B cell (primary cell): ENCODE measurements around the gene ZNF382. TPM values are rescaled to one million over a fixed set of nuclear protein-coding genes. Genes with fewer than 3 reads are reported as not detected.

Source experiments
- ATAC-seq: fragments of 200-7000 bp; cut with Tn5 transposase; one replicate; pipeline ENCODE4 v1.10.0; 2021; ENCODE audit warnings: low read depth, mild to moderate bottlenecking, moderate number of reproducible peaks, moderate library complexity
- CTCF ChIA-PET: fragments of 350-600 bp; sonication (Branson Sonifier 250); formaldehyde crosslinking; loops from one replicate; lab custom pipeline; 2021; ENCODE audit warnings: antibody characterized with exemption, inconsistent platforms; lab: Charles Lee
- POLR2A ChIA-PET: fragments of 350-600 bp; sonication (Branson Sonifier 250); formaldehyde crosslinking; loops from one replicate; lab custom pipeline; 2021; ENCODE audit warnings: antibody characterized with exemption; lab: Charles Lee
- DNase-seq: peaks from one replicate; pipeline ENCODE4 v3.0.0; 2013
- H2AFZ ChIP-seq: 2 replicates; pipeline ENCODE4 v1.6.1; 2012; ENCODE audit warnings: mild to moderate bottlenecking, low read depth, low read length; ENCODE audit not compliant: insufficient read depth, poor library complexity, severe bottlenecking
- H3K27ac ChIP-seq, 2 donors: 1 replicate in 1 of 2; 2 replicates in 1 of 2; pipeline ENCODE4 v1.5.1; 2012 to 2013; ENCODE audit warnings: low read length in 2 of 2, mild to moderate bottlenecking in 2 of 2, moderate library complexity in 1 of 2
- H3K27me3 ChIP-seq, 4 experiments: fragments of 200-600 bp in 1 of 4; sonication (generic) in 1 of 4; replicated peaks in 1 of 4; 1 replicate in 2 of 4; 2 replicates in 2 of 4; pipeline versions ENCODE4 v1.6.1 to v1.7.0; 2013 to 2016; ENCODE audit warnings: low read length in 3 of 4, mild to moderate bottlenecking in 2 of 4, mixed read lengths in 1 of 4, moderate library complexity in 1 of 4; ENCODE audit not compliant: insufficient read depth in 4 of 4, control insufficient read depth in 3 of 4; ENCODE audit errors: control extremely low read depth in 1 of 4
- H3K36me3 ChIP-seq, 2 experiments: replicated peaks in 1 of 2; 1 replicate in 1 of 2; 2 replicates in 1 of 2; pipeline versions ENCODE4 v1.6.1 to v1.7.1; 2013; ENCODE audit warnings: low read length in 1 of 2; ENCODE audit not compliant: insufficient read depth in 2 of 2, control insufficient read depth in 1 of 2; ENCODE audit errors: control extremely low read depth in 1 of 2, extremely low read depth in 1 of 2
- H3K4me1 ChIP-seq, 2 donors: fragments of 200-600 bp in 1 of 2; sonication (generic) in 1 of 2; 1 replicate in 1 of 2; 2 replicates in 1 of 2; pipeline versions ENCODE4 v1.5.1 to v1.6.1; 2013 to 2017; ENCODE audit warnings: low read length in 2 of 2; ENCODE audit not compliant: control insufficient read depth in 2 of 2, insufficient read depth in 2 of 2
- H3K4me2 ChIP-seq: replicated peaks from 2 replicates; pipeline ENCODE3; 2012; ENCODE audit warnings: mild to moderate bottlenecking, low read depth, low read length; ENCODE audit not compliant: poor library complexity, severe bottlenecking
- H3K4me3 ChIP-seq, 5 experiments: fragments of 200-600 bp in 1 of 5; sonication (generic) in 1 of 5; 1 replicate in 3 of 5; 2 replicates in 2 of 5; pipeline versions ENCODE4 v1.5.1 to v1.7.0; 2011 to 2016; ENCODE audit warnings: low read length in 4 of 5, mild to moderate bottlenecking in 4 of 5, low read depth in 2 of 5, control low read depth in 1 of 5, moderate library complexity in 1 of 5; ENCODE audit not compliant: insufficient read depth in 1 of 5; ENCODE audit errors: control extremely low read depth in 1 of 5, extremely low read depth in 1 of 5
- H3K79me2 ChIP-seq: fragments of 200-600 bp; sonication (generic); one replicate; pipeline ENCODE4 v1.6.0; 2016; ENCODE audit warnings: low read length; ENCODE audit not compliant: control insufficient read depth, insufficient read depth
- H3K9ac ChIP-seq: fragments of 200-600 bp; sonication (generic); 2 replicates; pipeline ENCODE4 v1.6.1; 2017; ENCODE audit warnings: mild to moderate bottlenecking, low read length, moderate library complexity
- H3K9me3 ChIP-seq, 3 donors: one replicate each; pipeline versions ENCODE4 v1.6.1 to v1.7.1; 2013; ENCODE audit warnings: low read length in 2 of 3; ENCODE audit not compliant: control insufficient read depth in 2 of 3, insufficient read depth in 1 of 3; ENCODE audit errors: control extremely low read depth in 1 of 3
- H4K20me1 ChIP-seq: 2 replicates; pipeline ENCODE4 v1.6.0; 2012; ENCODE audit warnings: mild to moderate bottlenecking, low read length; ENCODE audit not compliant: insufficient read depth, control insufficient read depth, poor library complexity, severe bottlenecking
- H3K27ac Mint-ChIP-seq: one replicate; pipeline ENCODE4 v1.8.0; 2021; ENCODE audit warnings: mixed read lengths
- H3K27me3 Mint-ChIP-seq: one replicate; pipeline ENCODE4 v1.8.0; 2021; ENCODE audit warnings: mixed read lengths
- H3K4me1 Mint-ChIP-seq: one replicate; pipeline ENCODE4 v1.8.0; 2021; ENCODE audit warnings: mixed read lengths
- H3K4me3 Mint-ChIP-seq: one replicate; pipeline ENCODE4 v1.8.0; 2021; ENCODE audit warnings: mixed read lengths
- H3K9me3 Mint-ChIP-seq: one replicate; pipeline ENCODE4 v1.8.0; 2022; ENCODE audit warnings: mixed read lengths; ENCODE audit not compliant: insufficient read depth
- CTCF ChIP-seq: fragments of 200-600 bp; IDR thresholded peaks from one replicate; pipeline ENCODE4 v1.8.0; 2022; ENCODE audit warnings: antibody characterized with exemption, mild to moderate bottlenecking
- EZH2 ChIP-seq: IDR thresholded peaks from 2 replicates; pipeline ENCODE4 v1.6.1; 2012; ENCODE audit warnings: borderline replicate concordance, low read depth, mild to moderate bottlenecking, moderate library complexity, low read length; ENCODE audit not compliant: insufficient read depth, poor library complexity, severe bottlenecking
- WGBS: methylation state at CpG from one replicate; pipeline ENCODE4 v1.1.5; 2013; ENCODE audit warnings: missing lambda C conversion rate; ENCODE audit not compliant: insufficient coverage; 5-methylcytosine and 5-hydroxymethylcytosine counted together
- intact Hi-C: fragments of 100-400 bp; cut with micrococcal nuclease; formaldehyde crosslinking; loops from one replicate; pipeline ENCODE4 v1.10.0; 2022
- polyA plus RNA-seq: library from polyadenylated mRNA; depleted of rRNA; stranded (reverse); fragments of >200 nt; gene quantifications from 2 replicates; pipeline ENCODE4 v1.2.3, GENCODE V29; 2012
- total RNA-seq, 2 donors: library from RNA; stranded (reverse); fragments of 120-200 nt in 1 of 2; gene quantifications; 1 replicate in 1 of 2; 2 replicates in 1 of 2; pipeline versions ENCODE4 v1.2.3 to v1.2.4, GENCODE V29; 2013 to 2022

The ZNF382 gene
- total and polyA plus RNA-seq, 2 donors (not counting 1 experiment from before 2014, with no cell fraction given) = 6.2 to 24.7 TPM

GRCh38 chr19:36665832-36666231 is 60.7 kb downstream of the ZNF382 start:
- ChIA-PET CTCF (no interaction called here), POLR2A (no interaction called here)
- peak overlapping the region; percentile 98 for H3K4me3 Mint-ChIP-seq
- intact Hi-C loops = loop anchor here (1.0 to 10.0 kb wide), 8 partner anchors 21 to 801 kb away; partner anchors contain the start of genes ZFP14, ZNF260, ZNF345 and ZNF382
- no peaks in the 10 kb centered on the region for H3K27me3 Mint-ChIP-seq
- peak overlapping the region; percentile 63 to 91 (median 80) for H3K4me3 ChIP-seq
- ATAC-seq (no peak), DNase-seq (peak; percentile 31)
- peaks cover 5 to 11% of the 10 kb centered on the region in 2 experiments for H3K36me3 ChIP-seq
- no peak for TF ChIP-seq CTCF
- no peak for TF ChIP-seq EZH2
- 75% methylated on average over 8 of the region's 14 CpGs for WGBS
- H3K4me1 Mint-ChIP-seq = peaks cover 28% of the 10 kb centered on the region
- peak overlapping the region; percentile 86 for H2AFZ ChIP-seq
- peaks cover 8% of the 10 kb centered on the region for H3K9me3 Mint-ChIP-seq
- peak overlapping the region in 1 of 2 donors; percentile 81 for H3K27ac ChIP-seq
- peaks cover 15 to 19% of the 10 kb centered on the region in 2 donors for H3K4me1 ChIP-seq
- H3K4me2 ChIP-seq = peak overlapping the region; percentile 71
- peaks cover 0 to 43% (median 3%) of the 10 kb centered on the region in 3 donors for H3K9me3 ChIP-seq
- H3K27me3 ChIP-seq = no peaks in the 10 kb centered on the region
- peaks cover 40% of the 10 kb centered on the region for H3K79me2 ChIP-seq
- peak overlapping the region; percentile 83 for H3K9ac ChIP-seq
- H3K27ac Mint-ChIP-seq = peak overlapping the region; percentile 90
- no peaks in the 10 kb centered on the region for H4K20me1 ChIP-seq

- DNase-seq (no peak), ATAC-seq (no peak)
- H2AFZ ChIP-seq = no peak overlapping the region
- no peak overlapping the region for H3K27ac Mint-ChIP-seq
- H3K4me1 ChIP-seq = peaks cover 15 to 19% of the 10 kb centered on the region in 2 donors
- peaks cover 8% of the 10 kb centered on the region for H3K9me3 Mint-ChIP-seq
- intact Hi-C loops = loop anchor here (5.0 to 10.0 kb wide), 4 partner anchors 144 to 799 kb away; partner anchors contain the start of genes ZFP14, ZNF260, ZNF569 and ZNF570
- CTCF ChIA-PET = no interaction called here
- no peak overlapping the region for H3K27ac ChIP-seq
- peaks cover 58% of the 10 kb centered on the region for H3K79me2 ChIP-seq
- H3K4me1 Mint-ChIP-seq = peaks cover 28% of the 10 kb centered on the region
- no peaks in the 10 kb centered on the region for H3K27me3 Mint-ChIP-seq
- H3K9ac ChIP-seq = no peak overlapping the region
- no peaks in the 10 kb centered on the region for H3K27me3 ChIP-seq
- H3K9me3 ChIP-seq = peaks cover 0 to 37% (median 2%) of the 10 kb centered on the region in 3 donors
- no peak for TF ChIP-seq CTCF
- TF ChIP-seq EZH2 = no peak
- POLR2A ChIA-PET = no interaction called here
- H3K36me3 ChIP-seq = peaks cover 1 to 3% of the 10 kb centered on the region in 2 experiments
- 94% methylated on average over 2 of the region's 2 CpGs for WGBS
- H4K20me1 ChIP-seq = no peaks in the 10 kb centered on the region
- peak overlapping the region; percentile 71 for H3K4me2 ChIP-seq
- H3K4me3 Mint-ChIP-seq = peak overlapping the region; percentile 61
- no peak overlapping the region for H3K4me3 ChIP-seq
These were observed 63.5 kb downstream of the ZNF382 start for GRCh38 chr19:36668646-36669045.
